ENCODE results near the gene RAP1B.

GRCh38 chr12:68581926-68582325 is 28.8 kb upstream of the RAP1B start:
- no peak for TF ChIP-seq CTCF (IDR thresholded peaks at IDR 0.05)
- TF ChIP-seq EZH2 (IDR thresholded peaks at IDR 0.05; ENCODE audit: borderline replicate concordance, insufficient read depth, low read depth, low read length, poor library complexity, severe bottlenecking): no peak

All from B cell (primary cell).